T-helper 1 cell treated with Interleukin-12 subunit alpha and Interleukin-12 subunit beta and Interleukin-4 antibody, amounts not matched to agents 30 μg/mL and 1 μg/mL, for 36 hours (primary cell): ENCODE results near the gene CYP2R1.

ENCODE experiments used
- H3K27ac Mint-ChIP-seq: one replicate; pipeline ENCODE4 v1.8.0; 2021; ENCODE audit warnings: mild to moderate bottlenecking, mixed read lengths
- H3K27me3 Mint-ChIP-seq: one replicate; pipeline ENCODE4 v1.8.0; 2021; ENCODE audit warnings: low read depth, mixed read lengths
- H3K36me3 Mint-ChIP-seq: one replicate; pipeline ENCODE4 v1.8.0; 2021; ENCODE audit warnings: low read depth, mixed read lengths
- H3K4me1 Mint-ChIP-seq: one replicate; pipeline ENCODE4 v1.8.0; 2021; ENCODE audit warnings: low read depth, mixed read lengths
- H3K4me3 Mint-ChIP-seq: one replicate; pipeline ENCODE4 v1.8.0; 2021; ENCODE audit warnings: mild to moderate bottlenecking, moderate library complexity, mixed read lengths
- H3K9me3 Mint-ChIP-seq: one replicate; pipeline ENCODE4 v1.8.0; 2021; ENCODE audit warnings: mixed read lengths

Gene CYP2R1, protein sequence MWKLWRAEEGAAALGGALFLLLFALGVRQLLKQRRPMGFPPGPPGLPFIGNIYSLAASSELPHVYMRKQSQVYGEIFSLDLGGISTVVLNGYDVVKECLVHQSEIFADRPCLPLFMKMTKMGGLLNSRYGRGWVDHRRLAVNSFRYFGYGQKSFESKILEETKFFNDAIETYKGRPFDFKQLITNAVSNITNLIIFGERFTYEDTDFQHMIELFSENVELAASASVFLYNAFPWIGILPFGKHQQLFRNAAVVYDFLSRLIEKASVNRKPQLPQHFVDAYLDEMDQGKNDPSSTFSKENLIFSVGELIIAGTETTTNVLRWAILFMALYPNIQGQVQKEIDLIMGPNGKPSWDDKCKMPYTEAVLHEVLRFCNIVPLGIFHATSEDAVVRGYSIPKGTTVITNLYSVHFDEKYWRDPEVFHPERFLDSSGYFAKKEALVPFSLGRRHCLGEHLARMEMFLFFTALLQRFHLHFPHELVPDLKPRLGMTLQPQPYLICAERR

GRCh38 chr11:14892036-14892556 is at the start of gene CYP2R1:
Gene CYP2R1 (minus strand): TSS chr11:14892231. CDS start chr11:14892205, 26 bp downstream.
- peaks cover 50% of the 10 kb centered on the region for H3K4me1 Mint-ChIP-seq
- peaks cover 17% of the 10 kb centered on the region for H3K36me3 Mint-ChIP-seq
- H3K9me3 Mint-ChIP-seq, result no peaks in the 10 kb centered on the region
- no peaks in the 10 kb centered on the region for H3K27me3 Mint-ChIP-seq
- H3K27ac Mint-ChIP-seq, result peak within 1 kb of the TSS; percentile 99
- H3K4me3 Mint-ChIP-seq, result peak within 1 kb of the TSS; percentile 95

DNA sequence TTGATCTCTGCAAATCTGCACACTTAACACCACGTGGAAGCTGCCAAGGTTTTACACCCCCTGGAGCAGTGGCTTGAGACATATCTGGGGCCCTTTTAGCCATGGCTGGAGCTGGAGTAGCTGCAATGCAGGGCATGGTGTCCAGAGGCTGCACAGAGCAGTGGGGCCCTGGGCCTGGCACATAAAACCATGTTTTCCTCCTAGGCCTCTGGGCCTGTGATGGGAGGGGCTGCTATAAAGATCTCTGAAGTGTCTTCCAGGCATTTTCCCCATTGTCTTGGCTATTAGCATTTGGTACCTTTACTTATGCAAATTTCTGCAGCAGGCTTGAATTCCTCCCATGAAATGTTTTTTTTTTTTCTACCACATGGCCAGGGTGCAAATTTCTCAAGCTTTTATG is 46.9 kb upstream of the CYP2R1 start:
- Mint-ChIP-seq H3K4me1 (no peaks in the 10 kb centered on the region), H3K36me3 (peaks cover 18% of the 10 kb centered on the region), H3K9me3 (no peaks in the 10 kb centered on the region), H3K27me3 (peaks cover 3% of the 10 kb centered on the region), H3K27ac (no peak overlapping the region), H3K4me3 (no peak overlapping the region)

DNA sequence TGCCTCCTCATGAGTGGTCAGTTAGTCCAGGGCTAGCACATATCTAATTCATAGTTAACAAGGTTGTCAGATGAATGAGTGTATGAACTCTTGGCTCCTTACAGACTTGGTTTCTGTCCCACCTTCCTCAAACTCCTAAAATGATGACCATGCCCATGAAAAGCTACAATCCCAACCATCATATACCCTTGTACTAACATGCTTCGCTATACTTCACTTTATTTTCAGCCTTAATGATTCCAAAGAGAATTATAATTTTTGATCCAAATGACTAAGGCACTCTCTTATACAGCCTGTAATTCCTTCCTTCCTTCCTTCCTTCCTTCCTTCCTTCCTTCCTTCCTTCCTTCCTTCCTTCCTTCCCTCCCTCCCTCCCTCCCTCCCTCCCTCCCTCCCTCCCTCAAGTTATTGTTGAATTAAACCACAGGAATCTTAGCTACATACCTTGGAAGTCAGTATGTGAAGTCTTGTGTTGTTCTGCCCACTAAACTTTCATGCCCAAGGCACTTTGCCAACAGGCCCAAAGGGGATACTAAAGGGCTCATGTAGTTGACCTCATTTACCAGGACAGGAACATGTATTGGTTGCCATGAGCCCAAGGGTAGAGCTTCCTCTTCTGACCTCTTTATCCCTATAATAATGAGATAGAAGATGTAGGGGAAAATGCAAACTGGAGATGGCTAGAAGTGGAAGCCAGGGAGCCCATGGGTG is 42.8 kb upstream of the CYP2R1 start:
- Mint-ChIP-seq H3K4me1 (no peaks in the 10 kb centered on the region), H3K4me3 (no peak overlapping the region), H3K27ac (no peak overlapping the region), H3K27me3 (no peaks in the 10 kb centered on the region), H3K36me3 (peaks cover 18% of the 10 kb centered on the region), H3K9me3 (no peaks in the 10 kb centered on the region)

GRCh38 chr11:14932447-14932846 is 40.4 kb upstream of the CYP2R1 start:
- H3K9me3 Mint-ChIP-seq, result peaks cover 12% of the 10 kb centered on the region
- no peaks in the 10 kb centered on the region for H3K27me3 Mint-ChIP-seq
- no peak overlapping the region for H3K4me3 Mint-ChIP-seq

GRCh38 chr11:14930369-14930768 is 38.3 kb upstream of the CYP2R1 start:
- no peak overlapping the region for H3K27ac Mint-ChIP-seq
- H3K36me3 Mint-ChIP-seq, result peaks cover 10% of the 10 kb centered on the region
- no peaks in the 10 kb centered on the region for H3K4me1 Mint-ChIP-seq
- H3K9me3 Mint-ChIP-seq, result peaks cover 12% of the 10 kb centered on the region
- no peaks in the 10 kb centered on the region for H3K27me3 Mint-ChIP-seq
- no peak overlapping the region for H3K4me3 Mint-ChIP-seq

More at GRCh38 chr11:14932447-14932846, 40.4 kb upstream of the CYP2R1 start:
- Mint-ChIP-seq H3K36me3 (peaks cover 10% of the 10 kb centered on the region), H3K4me1 (no peaks in the 10 kb centered on the region), H3K27ac (no peak overlapping the region)

GRCh38 chr11:14927146-14927545 is 35.1 kb upstream of the CYP2R1 start:
- no peak overlapping the region for H3K27ac Mint-ChIP-seq
- H3K4me3 Mint-ChIP-seq, result no peak overlapping the region
- no peaks in the 10 kb centered on the region for H3K27me3 Mint-ChIP-seq
- peaks cover 14% of the 10 kb centered on the region for H3K36me3 Mint-ChIP-seq
- peaks cover 12% of the 10 kb centered on the region for H3K9me3 Mint-ChIP-seq
- H3K4me1 Mint-ChIP-seq, result no peaks in the 10 kb centered on the region

GRCh38 chr11:14924318-14924717 is 32.3 kb upstream of the CYP2R1 start:
- Mint-ChIP-seq H3K36me3 (peaks cover 12% of the 10 kb centered on the region), H3K27ac (no peak overlapping the region), H3K4me3 (no peak overlapping the region), H3K4me1 (no peaks in the 10 kb centered on the region), H3K9me3 (peaks cover 12% of the 10 kb centered on the region), H3K27me3 (peaks cover 4% of the 10 kb centered on the region)

DNA sequence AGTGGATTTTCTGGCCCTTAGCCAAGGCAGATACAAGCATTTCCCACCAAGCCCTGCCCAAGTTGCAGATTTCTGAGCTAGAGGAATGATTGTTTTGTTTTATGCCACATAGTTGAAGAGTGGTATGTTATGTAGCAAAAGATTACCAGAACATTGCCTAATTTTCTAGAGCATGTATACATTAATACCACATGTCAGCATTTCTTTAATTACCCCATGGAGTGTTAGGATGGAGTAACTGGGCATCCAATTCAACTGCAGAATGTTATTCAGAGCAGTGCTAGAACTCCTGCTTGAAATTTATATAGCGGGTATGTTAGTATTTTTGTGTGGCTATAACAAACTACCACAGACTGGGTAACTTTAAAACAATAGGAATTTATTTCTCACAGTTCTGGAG is 24.4 kb upstream of the CYP2R1 start:
- no peak overlapping the region for H3K27ac Mint-ChIP-seq
- H3K9me3 Mint-ChIP-seq, result no peaks in the 10 kb centered on the region
- H3K36me3 Mint-ChIP-seq, result peaks cover 37% of the 10 kb centered on the region
- no peak overlapping the region for H3K4me3 Mint-ChIP-seq
- H3K27me3 Mint-ChIP-seq, result peaks cover 4% of the 10 kb centered on the region
- H3K4me1 Mint-ChIP-seq, result peaks cover 3% of the 10 kb centered on the region

DNA sequence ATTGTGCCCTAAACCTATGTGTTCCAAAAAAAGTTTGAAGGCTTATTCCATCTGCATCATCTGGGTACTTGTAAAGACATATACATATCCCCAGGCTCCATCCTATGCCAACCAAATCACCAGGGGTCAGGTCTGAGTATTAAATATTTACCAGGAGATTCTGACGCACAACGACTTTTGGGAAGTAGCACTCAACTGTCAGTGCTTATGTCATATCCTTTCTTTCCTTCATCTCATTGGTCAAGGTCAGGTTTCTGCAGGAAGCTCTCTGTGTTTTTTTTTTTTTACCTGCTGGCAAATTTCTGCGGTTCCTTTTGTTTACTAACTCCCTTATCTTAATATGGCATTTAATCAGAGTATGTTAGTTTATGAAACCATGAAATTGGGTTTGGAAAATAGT is 22.5 kb upstream of the CYP2R1 start:
- H3K36me3 Mint-ChIP-seq, result peaks cover 38% of the 10 kb centered on the region
- H3K4me3 Mint-ChIP-seq, result no peak overlapping the region
- no peak overlapping the region for H3K27ac Mint-ChIP-seq
- H3K27me3 Mint-ChIP-seq, result no peaks in the 10 kb centered on the region
- H3K4me1 Mint-ChIP-seq, result peaks cover 3% of the 10 kb centered on the region
- no peaks in the 10 kb centered on the region for H3K9me3 Mint-ChIP-seq

DNA sequence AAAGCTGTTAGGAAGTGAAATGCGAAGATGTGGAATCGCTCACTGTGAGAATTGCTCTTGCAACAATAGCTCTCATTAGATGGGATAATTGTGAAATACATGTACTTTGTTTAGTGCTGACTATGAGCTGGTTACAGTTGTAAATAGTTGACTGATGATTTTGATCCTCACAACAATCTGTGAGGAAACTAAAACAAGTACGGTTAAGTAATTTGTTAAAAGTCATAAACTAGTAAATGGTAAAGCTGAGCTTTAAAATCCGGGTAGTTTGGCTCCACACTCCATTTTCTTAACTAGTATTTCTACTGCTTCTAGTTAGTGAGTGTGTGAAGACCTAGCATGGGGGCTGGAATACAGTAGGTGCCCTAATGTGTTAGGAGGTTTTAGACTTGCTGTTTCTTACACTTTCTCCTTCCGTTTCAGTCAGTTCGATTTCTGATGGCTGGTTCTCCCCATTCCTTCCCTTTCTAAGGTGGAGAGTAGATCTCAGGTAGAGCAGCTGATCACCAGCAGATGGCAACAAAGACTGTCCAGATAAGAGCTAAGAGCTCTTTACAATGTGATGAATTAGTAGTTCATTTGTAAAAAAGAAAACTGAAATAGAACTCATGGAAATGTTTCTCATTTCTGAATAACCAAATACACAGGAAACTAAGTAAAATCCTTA is 16.3 kb upstream of the CYP2R1 start:
- H3K27ac Mint-ChIP-seq, result no peak overlapping the region
- peaks cover 3% of the 10 kb centered on the region for H3K36me3 Mint-ChIP-seq
- no peaks in the 10 kb centered on the region for H3K9me3 Mint-ChIP-seq
- H3K4me3 Mint-ChIP-seq, result peak overlapping the region; percentile 2
- H3K27me3 Mint-ChIP-seq, result no peaks in the 10 kb centered on the region
- peaks cover 44% of the 10 kb centered on the region for H3K4me1 Mint-ChIP-seq

GRCh38 chr11:14907411-14908213 is 15.6 kb upstream of the CYP2R1 start:
- Mint-ChIP-seq H3K9me3 (no peaks in the 10 kb centered on the region), H3K4me3 (peak overlapping the region; percentile 8), H3K27ac (no peak overlapping the region), H3K27me3 (no peaks in the 10 kb centered on the region), H3K4me1 (peaks cover 50% of the 10 kb centered on the region), H3K36me3 (peaks cover 1% of the 10 kb centered on the region)

- Mint-ChIP-seq H3K9me3 (no peaks in the 10 kb centered on the region), H3K27ac (no peak overlapping the region), H3K4me3 (no peak overlapping the region), H3K27me3 (no peaks in the 10 kb centered on the region), H3K4me1 (peaks cover 50% of the 10 kb centered on the region), H3K36me3 (peaks cover 1% of the 10 kb centered on the region)
These were observed 15.0 kb upstream of the CYP2R1 start for GRCh38 chr11:14906993-14907392.

- peak overlapping the region; percentile 50 for H3K27ac Mint-ChIP-seq
- H3K9me3 Mint-ChIP-seq, result no peaks in the 10 kb centered on the region
- H3K4me3 Mint-ChIP-seq, result peak overlapping the region; percentile 95
- H3K27me3 Mint-ChIP-seq, result no peaks in the 10 kb centered on the region
- H3K36me3 Mint-ChIP-seq, result peaks cover 1% of the 10 kb centered on the region
- H3K4me1 Mint-ChIP-seq, result peaks cover 50% of the 10 kb centered on the region
These were observed 14.5 kb upstream of the CYP2R1 start for GRCh38 chr11:14906578-14906977.
